ENCODE results near the gene TPRA1. TPM values are rescaled to one million over a fixed set of nuclear protein-coding genes. Genes with fewer than 3 reads are reported as not detected.

Gene TPRA1
- total RNA-seq, 1 donor from 2014 or later, result 11.8 TPM

- Histone ChIP-seq H3K36me3 (no peaks in the 10 kb centered on the region), H2AFZ (replicated peaks) (peak overlapping the region; percentile 42), H3K9ac (no peak overlapping the region), H3K27ac (no peak overlapping the region), H3F3A (ENCODE audit: low read depth) (no peaks in the 10 kb centered on the region), H3K79me2 (ENCODE audit: low read depth) (no peaks in the 10 kb centered on the region), H3K9me3 (ENCODE audit: low read depth) (peaks cover 4% of the 10 kb centered on the region), H3K4me3 (no peak overlapping the region), H4K20me1 (ENCODE audit: low read depth) (no peaks in the 10 kb centered on the region), H3K4me1 (peaks cover 8% of the 10 kb centered on the region), H3K27me3 (no peaks in the 10 kb centered on the region), H3K4me2 (no peak overlapping the region)
- Mint-ChIP-seq H3K9me3 (peaks cover 19% of the 10 kb centered on the region), H3K4me1 (peaks cover 42% of the 10 kb centered on the region), H3K4me3 (peak overlapping the region; percentile 34), H3K27ac (peak overlapping the region; percentile 64), H3K36me3 (no peaks in the 10 kb centered on the region), H3K27me3 (ENCODE audit: insufficient read depth, low read depth) (peaks cover 8% of the 10 kb centered on the region)
- TF ChIP-seq EZH2 (IDR thresholded peaks at IDR 0.05) (no peak), CTCF (IDR thresholded peaks at IDR 0.05) (no peak), EZH2phosphoT487 (IDR thresholded peaks at IDR 0.05) (no peak)
- DNase-seq (ENCODE audit: low spot score), result peak; percentile 56
Observed at GRCh38 chr3:127524296-127524896, 66.1 kb downstream of the TPRA1 start.

Small RNAs within 50 kb of the gene (microRNA-seq; reads per million reads assigned to microRNA genes)
- not detected for gene MIR6825
- gene MIR7976, result 0.54 reads per million

Small RNAs within 50 kb of the gene (small RNA-seq; reads per million reads assigned to genes)
- gene AC084035.1, result not detected
- gene MIR6825, result not detected
- not detected for gene MIR7976

Other genes with a start within 250 kb of the TPRA1 start
- gene MCM2, start 7.7 kb upstream of the TPRA1 start, total RNA-seq (ENCODE audit: low replicate concordance), result 104 and 180 TPM in 2 replicates
- gene PODXL2, start 38.5 kb upstream of the TPRA1 start, total RNA-seq (ENCODE audit: low replicate concordance), result 18.4 and 43.8 TPM in 2 replicates
- 2.4 and 4.9 TPM in 2 replicates for gene ABTB1, start 82.2 kb upstream of the TPRA1 start, total RNA-seq (ENCODE audit: low replicate concordance)
- 0.12 and 0.15 TPM in 2 replicates for gene MGLL, start 231.8 kb upstream of the TPRA1 start, total RNA-seq (ENCODE audit: low replicate concordance)

All from neural progenitor cell (in vitro differentiated cells).